ENCODE results near the gene DNAJA2.

Gene DNAJA2

DNA sequence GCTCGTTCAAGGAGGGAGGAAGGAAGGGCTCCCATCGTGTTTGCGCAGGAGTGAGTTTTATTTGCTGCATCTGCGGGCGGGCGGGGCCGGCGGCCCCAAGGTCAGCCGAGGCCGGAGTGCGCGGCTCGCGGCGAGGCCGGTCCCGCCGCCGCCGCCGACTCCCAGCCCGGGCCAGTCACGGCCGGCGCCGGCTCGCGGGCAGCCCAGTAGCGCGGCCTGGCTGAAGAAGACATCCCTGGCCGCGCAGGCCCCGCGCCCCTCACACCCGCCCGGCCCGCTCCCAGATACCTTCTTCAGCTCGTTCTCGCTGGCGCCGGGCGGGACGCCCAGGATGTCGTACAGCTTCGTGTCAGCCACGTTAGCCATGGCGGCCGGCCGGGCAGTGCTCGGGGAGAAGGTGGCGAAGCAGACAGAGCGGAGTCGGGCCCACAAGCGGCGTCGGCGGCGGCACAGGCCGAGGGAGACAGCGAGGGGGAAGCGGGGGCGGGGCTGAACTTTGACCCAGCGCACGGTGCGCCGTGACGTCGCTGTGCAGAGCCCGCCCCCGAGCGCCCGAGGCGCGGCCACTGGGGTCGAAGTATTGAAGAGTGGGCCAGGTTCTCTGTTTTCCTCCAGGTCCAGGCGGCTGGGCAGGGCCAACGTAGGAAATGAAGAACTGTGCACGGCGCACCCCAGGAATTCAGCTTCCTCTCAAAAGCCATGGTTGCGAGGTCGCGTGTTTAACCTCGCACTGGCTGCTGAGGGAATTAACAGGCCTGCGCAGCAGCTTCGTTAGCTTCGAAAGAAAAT, at the start of gene DNAJA2 (continued):
- TF ChIP-seq BCL11B (tag by site-specific recombination; IDR thresholded peaks at IDR 0.05; ENCODE audit: low read depth): peak; percentile 38; the same call in 1 of the 2 replicates
- peak; percentile 16; the same call in 1 of the 2 replicates for TF ChIP-seq KLF1 (tag by site-specific recombination; IDR thresholded peaks at IDR 0.05)
- TF ChIP-seq ZNF677 (tag by site-specific recombination; IDR thresholded peaks at IDR 0.05): 0 out of 2 replicates have a peak, but pooled peaks have one; percentile 1
- 0 out of 2 replicates have a peak, but pooled peaks have one; percentile 32 for TF ChIP-seq ZIC2 (tag by site-specific recombination; IDR thresholded peaks at IDR 0.05)
- TF ChIP-seq ZNF792 (tag by site-specific recombination; IDR thresholded peaks at IDR 0.05): 0 out of 2 replicates have a peak, but pooled peaks have one; percentile 38
- TF ChIP-seq SP3 (tag by site-specific recombination; IDR thresholded peaks at IDR 0.05): peak; percentile 77
- TF ChIP-seq ZNF629 (tag by site-specific recombination; IDR thresholded peaks at IDR 0.05): peak; percentile 69
- TF ChIP-seq, protein P1, sequence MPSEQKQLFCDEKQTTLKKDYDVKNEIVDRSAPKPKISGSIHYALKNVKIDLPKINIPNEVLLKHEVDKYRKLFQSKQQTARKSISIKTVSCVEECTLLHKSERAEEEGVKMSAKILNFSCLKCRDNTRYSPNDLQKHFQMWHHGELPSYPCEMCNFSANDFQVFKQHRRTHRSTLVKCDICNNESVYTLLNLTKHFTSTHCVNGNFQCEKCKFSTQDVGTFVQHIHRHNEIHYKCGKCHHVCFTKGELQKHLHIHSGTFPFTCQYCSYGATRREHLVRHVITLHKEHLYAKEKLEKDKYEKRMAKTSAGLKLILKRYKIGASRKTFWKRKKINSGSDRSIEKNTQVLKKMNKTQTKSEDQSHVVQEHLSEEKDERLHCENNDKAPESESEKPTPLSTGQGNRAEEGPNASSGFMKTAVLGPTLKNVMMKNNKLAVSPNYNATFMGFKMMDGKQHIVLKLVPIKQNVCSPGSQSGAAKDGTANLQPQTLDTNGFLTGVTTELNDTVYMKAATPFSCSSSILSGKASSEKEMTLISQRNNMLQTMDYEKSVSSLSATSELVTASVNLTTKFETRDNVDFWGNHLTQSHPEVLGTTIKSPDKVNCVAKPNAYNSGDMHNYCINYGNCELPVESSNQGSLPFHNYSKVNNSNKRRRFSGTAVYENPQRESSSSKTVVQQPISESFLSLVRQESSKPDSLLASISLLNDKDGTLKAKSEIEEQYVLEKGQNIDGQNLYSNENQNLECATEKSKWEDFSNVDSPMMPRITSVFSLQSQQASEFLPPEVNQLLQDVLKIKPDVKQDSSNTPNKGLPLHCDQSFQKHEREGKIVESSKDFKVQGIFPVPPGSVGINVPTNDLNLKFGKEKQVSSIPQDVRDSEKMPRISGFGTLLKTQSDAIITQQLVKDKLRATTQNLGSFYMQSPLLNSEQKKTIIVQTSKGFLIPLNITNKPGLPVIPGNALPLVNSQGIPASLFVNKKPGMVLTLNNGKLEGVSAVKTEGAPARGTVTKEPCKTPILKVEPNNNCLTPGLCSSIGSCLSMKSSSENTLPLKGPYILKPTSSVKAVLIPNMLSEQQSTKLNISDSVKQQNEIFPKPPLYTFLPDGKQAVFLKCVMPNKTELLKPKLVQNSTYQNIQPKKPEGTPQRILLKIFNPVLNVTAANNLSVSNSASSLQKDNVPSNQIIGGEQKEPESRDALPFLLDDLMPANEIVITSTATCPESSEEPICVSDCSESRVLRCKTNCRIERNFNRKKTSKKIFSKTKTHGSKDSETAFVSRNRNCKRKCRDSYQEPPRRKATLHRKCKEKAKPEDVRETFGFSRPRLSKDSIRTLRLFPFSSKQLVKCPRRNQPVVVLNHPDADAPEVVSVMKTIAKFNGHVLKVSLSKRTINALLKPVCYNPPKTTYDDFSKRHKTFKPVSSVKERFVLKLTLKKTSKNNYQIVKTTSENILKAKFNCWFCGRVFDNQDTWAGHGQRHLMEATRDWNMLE (tag by site-specific recombination; conservative IDR thresholded peaks at IDR 0.05; ENCODE audit: low read depth): peak; percentile 38; the same call in 1 of the 2 replicates
- peak; percentile 60 for TF ChIP-seq SP7 (tag by site-specific recombination; IDR thresholded peaks at IDR 0.05)
- peak; percentile 77 for TF ChIP-seq KLF9 (tag by site-specific recombination; IDR thresholded peaks at IDR 0.05; ENCODE audit: low read depth)
- peak; percentile 64 for TF ChIP-seq ZNF335 (tag by site-specific recombination; conservative IDR thresholded peaks at IDR 0.05)
- TF ChIP-seq ZNF660 (tag by site-specific recombination; IDR thresholded peaks at IDR 0.05): peak; percentile 84; the same call in 1 of the 2 replicates
- TF ChIP-seq, protein P2, sequence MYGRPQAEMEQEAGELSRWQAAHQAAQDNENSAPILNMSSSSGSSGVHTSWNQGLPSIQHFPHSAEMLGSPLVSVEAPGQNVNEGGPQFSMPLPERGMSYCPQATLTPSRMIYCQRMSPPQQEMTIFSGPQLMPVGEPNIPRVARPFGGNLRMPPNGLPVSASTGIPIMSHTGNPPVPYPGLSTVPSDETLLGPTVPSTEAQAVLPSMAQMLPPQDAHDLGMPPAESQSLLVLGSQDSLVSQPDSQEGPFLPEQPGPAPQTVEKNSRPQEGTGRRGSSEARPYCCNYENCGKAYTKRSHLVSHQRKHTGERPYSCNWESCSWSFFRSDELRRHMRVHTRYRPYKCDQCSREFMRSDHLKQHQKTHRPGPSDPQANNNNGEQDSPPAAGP (tag by site-specific recombination; IDR thresholded peaks at IDR 0.05): peak; percentile 11; the same call in 1 of the 2 replicates
- TF ChIP-seq ZNF394 (tag by site-specific recombination; IDR thresholded peaks at IDR 0.05; ENCODE audit: borderline replicate concordance): peak; percentile 42; the same call in 1 of the 2 replicates
- peak; percentile 54 for TF ChIP-seq ZBTB17 (tag by site-specific recombination; IDR thresholded peaks at IDR 0.05)
- TF ChIP-seq YY2 (tag by site-specific recombination; IDR thresholded peaks at IDR 0.05): peak; percentile 72
- TF ChIP-seq, protein P3, sequence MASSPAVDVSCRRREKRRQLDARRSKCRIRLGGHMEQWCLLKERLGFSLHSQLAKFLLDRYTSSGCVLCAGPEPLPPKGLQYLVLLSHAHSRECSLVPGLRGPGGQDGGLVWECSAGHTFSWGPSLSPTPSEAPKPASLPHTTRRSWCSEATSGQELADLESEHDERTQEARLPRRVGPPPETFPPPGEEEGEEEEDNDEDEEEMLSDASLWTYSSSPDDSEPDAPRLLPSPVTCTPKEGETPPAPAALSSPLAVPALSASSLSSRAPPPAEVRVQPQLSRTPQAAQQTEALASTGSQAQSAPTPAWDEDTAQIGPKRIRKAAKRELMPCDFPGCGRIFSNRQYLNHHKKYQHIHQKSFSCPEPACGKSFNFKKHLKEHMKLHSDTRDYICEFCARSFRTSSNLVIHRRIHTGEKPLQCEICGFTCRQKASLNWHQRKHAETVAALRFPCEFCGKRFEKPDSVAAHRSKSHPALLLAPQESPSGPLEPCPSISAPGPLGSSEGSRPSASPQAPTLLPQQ (tag by site-specific recombination; IDR thresholded peaks at IDR 0.05): peak; percentile 97
- TF ChIP-seq, protein P4, sequence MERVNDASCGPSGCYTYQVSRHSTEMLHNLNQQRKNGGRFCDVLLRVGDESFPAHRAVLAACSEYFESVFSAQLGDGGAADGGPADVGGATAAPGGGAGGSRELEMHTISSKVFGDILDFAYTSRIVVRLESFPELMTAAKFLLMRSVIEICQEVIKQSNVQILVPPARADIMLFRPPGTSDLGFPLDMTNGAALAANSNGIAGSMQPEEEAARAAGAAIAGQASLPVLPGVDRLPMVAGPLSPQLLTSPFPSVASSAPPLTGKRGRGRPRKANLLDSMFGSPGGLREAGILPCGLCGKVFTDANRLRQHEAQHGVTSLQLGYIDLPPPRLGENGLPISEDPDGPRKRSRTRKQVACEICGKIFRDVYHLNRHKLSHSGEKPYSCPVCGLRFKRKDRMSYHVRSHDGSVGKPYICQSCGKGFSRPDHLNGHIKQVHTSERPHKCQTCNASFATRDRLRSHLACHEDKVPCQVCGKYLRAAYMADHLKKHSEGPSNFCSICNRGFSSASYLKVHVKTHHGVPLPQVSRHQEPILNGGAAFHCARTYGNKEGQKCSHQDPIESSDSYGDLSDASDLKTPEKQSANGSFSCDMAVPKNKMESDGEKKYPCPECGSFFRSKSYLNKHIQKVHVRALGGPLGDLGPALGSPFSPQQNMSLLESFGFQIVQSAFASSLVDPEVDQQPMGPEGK (tag by site-specific recombination; IDR thresholded peaks at IDR 0.05): peak; percentile 67
- TF ChIP-seq ZBTB8A (tag by site-specific recombination; IDR thresholded peaks at IDR 0.05): no peak
- peak; percentile 68 for TF ChIP-seq ZFHX2 (tag by site-specific recombination; conservative IDR thresholded peaks at IDR 0.05)
- TF ChIP-seq YY1 (tag by site-specific recombination; IDR thresholded peaks at IDR 0.05): peak; percentile 29; the same call in 1 of the 2 replicates
- TF ChIP-seq, protein P5, sequence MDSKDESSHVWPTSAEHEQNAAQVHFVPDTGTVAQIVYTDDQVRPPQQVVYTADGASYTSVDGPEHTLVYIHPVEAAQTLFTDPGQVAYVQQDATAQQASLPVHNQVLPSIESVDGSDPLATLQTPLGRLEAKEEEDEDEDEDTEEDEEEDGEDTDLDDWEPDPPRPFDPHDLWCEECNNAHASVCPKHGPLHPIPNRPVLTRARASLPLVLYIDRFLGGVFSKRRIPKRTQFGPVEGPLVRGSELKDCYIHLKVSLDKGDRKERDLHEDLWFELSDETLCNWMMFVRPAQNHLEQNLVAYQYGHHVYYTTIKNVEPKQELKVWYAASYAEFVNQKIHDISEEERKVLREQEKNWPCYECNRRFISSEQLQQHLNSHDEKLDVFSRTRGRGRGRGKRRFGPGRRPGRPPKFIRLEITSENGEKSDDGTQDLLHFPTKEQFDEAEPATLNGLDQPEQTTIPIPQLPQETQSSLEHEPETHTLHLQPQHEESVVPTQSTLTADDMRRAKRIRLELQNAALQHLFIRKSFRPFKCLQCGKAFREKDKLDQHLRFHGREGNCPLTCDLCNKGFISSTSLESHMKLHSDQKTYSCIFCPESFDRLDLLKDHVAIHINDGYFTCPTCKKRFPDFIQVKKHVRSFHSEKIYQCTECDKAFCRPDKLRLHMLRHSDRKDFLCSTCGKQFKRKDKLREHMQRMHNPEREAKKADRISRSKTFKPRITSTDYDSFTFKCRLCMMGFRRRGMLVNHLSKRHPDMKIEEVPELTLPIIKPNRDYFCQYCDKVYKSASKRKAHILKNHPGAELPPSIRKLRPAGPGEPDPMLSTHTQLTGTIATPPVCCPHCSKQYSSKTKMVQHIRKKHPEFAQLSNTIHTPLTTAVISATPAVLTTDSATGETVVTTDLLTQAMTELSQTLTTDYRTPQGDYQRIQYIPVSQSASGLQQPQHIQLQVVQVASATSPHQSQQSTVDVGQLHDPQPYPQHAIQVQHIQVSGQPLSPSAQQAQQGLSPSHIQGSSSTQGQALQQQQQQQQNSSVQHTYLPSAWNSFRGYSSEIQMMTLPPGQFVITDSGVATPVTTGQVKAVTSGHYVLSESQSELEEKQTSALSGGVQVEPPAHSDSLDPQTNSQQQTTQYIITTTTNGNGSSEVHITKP (tag by site-specific recombination; IDR thresholded peaks at IDR 0.05): peak; percentile 44
- peak; percentile 51 for TF ChIP-seq ZNF843 (tag by site-specific recombination; IDR thresholded peaks at IDR 0.05)
- TF ChIP-seq ZNF501 (tag by site-specific recombination; IDR thresholded peaks at IDR 0.05): 0 out of 2 replicates have a peak, but pooled peaks have one; percentile 50
- peak; percentile 60; the same call in 1 of the 2 replicates for TF ChIP-seq ZEB2 (tag by site-specific recombination; IDR thresholded peaks at IDR 0.05)

Measured in HEK293 (cell line).